Liver (tissue), 9 donors: Measurements from ENCODE around the gene MICAL3. TPM values are rescaled to one million over a fixed set of nuclear protein-coding genes. Genes with fewer than 3 reads are reported as not detected.

Experiments
- DNase-seq: peaks from one replicate; pipeline ENCODE4 v3.0.0-alpha.2; 2017; ENCODE audit warnings: low spot score
- H3K27ac ChIP-seq, 2 donors: one replicate each; pipeline ENCODE4 v1.7.0; 2013; ENCODE audit warnings: inconsistent platforms in 2 of 2, low read length in 2 of 2, control low read depth in 1 of 2, low read depth in 1 of 2, mild to moderate bottlenecking in 1 of 2
- H3K27me3 ChIP-seq, 4 donors: one replicate each; pipeline versions ENCODE4 v1.6.1 to v1.7.0; 2013; ENCODE audit warnings: low read length in 3 of 4, inconsistent platforms in 1 of 4, mild to moderate bottlenecking in 1 of 4, moderate library complexity in 1 of 4; ENCODE audit not compliant: control insufficient read depth in 4 of 4, insufficient read depth in 4 of 4
- H3K36me3 ChIP-seq, 4 donors: one replicate each; pipeline versions ENCODE4 v1.6.1 to v1.7.0; 2013; ENCODE audit warnings: low read length in 3 of 4, mild to moderate bottlenecking in 3 of 4, low read depth in 1 of 4, moderate library complexity in 1 of 4; ENCODE audit not compliant: control insufficient read depth in 4 of 4, insufficient read depth in 3 of 4
- H3K4me1 ChIP-seq, 4 donors: one replicate each; pipeline versions ENCODE4 v1.6.1 to v1.7.0; 2013; ENCODE audit warnings: low read length in 3 of 4, mild to moderate bottlenecking in 3 of 4, moderate library complexity in 1 of 4; ENCODE audit not compliant: control insufficient read depth in 4 of 4, insufficient read depth in 4 of 4
- H3K4me3 ChIP-seq, 3 donors: one replicate each; pipeline versions ENCODE4 v1.6.1 to v1.7.0; 2013; ENCODE audit warnings: low read length in 3 of 3, control low read depth in 1 of 3, low read depth in 1 of 3, mild to moderate bottlenecking in 1 of 3
- H3K9ac ChIP-seq, 2 donors: one replicate each; pipeline ENCODE4 v1.7.0; 2013; ENCODE audit warnings: low read length in 2 of 2, mild to moderate bottlenecking in 2 of 2, moderate library complexity in 2 of 2, control low read depth in 1 of 2, low read depth in 1 of 2
- H3K9me3 ChIP-seq, 4 donors: one replicate each; pipeline versions ENCODE4 v1.6.1 to v1.7.0; 2013; ENCODE audit warnings: low read length in 3 of 4; ENCODE audit not compliant: control insufficient read depth in 4 of 4
- EGR1 ChIP-seq, 2 donors: IDR thresholded peaks; 2 replicates each; pipeline ENCODE4 v1.6.1; 2016 to 2018; ENCODE audit warnings: antibody characterized with exemption in 2 of 2, low read depth in 2 of 2
- FOXA1 ChIP-seq: IDR thresholded peaks from 2 replicates; pipeline ENCODE4 v1.6.1; 2016; ENCODE audit warnings: antibody characterized with exemption
- GABPA ChIP-seq, 2 donors: IDR thresholded peaks in 1 of 2; conservative IDR thresholded peaks in 1 of 2; 2 replicates each; pipeline ENCODE4 v1.6.1; 2016; ENCODE audit warnings: antibody characterized with exemption in 2 of 2, mild to moderate bottlenecking in 1 of 2, moderate library complexity in 1 of 2
- HNF4A ChIP-seq, 2 donors: conservative IDR thresholded peaks; 2 replicates each; pipeline ENCODE4 v1.6.1; 2016; ENCODE audit warnings: antibody characterized with exemption in 2 of 2, mild to moderate bottlenecking in 2 of 2
- HNF4G ChIP-seq: IDR thresholded peaks from 2 replicates; pipeline ENCODE4 v1.6.1; 2016; ENCODE audit warnings: antibody characterized with exemption
- JUND ChIP-seq, 2 donors: IDR thresholded peaks; 2 replicates each; pipeline ENCODE4 v1.6.1; 2016; ENCODE audit warnings: antibody characterized with exemption in 2 of 2
- NR2F2 ChIP-seq: IDR thresholded peaks from 2 replicates; pipeline ENCODE4 v1.6.1; 2016; ENCODE audit warnings: antibody characterized with exemption
- RAD21 ChIP-seq, 2 donors: IDR thresholded peaks; 2 replicates each; pipeline ENCODE4 v1.6.1; 2016; ENCODE audit warnings: antibody characterized with exemption in 2 of 2, mild to moderate bottlenecking in 2 of 2
- RXRA ChIP-seq, 2 donors: IDR thresholded peaks; 2 replicates each; pipeline ENCODE4 v1.6.1; 2017 to 2018; ENCODE audit warnings: antibody characterized with exemption in 2 of 2, mild to moderate bottlenecking in 1 of 2
- SP1 ChIP-seq: IDR thresholded peaks from 2 replicates; pipeline ENCODE4 v1.6.1; 2018; ENCODE audit warnings: antibody characterized with exemption, mild to moderate bottlenecking
- TAF1 ChIP-seq: conservative IDR thresholded peaks from 2 replicates; pipeline ENCODE4 v1.6.1; 2016; ENCODE audit warnings: antibody characterized with exemption, mild to moderate bottlenecking
- YY1 ChIP-seq: IDR thresholded peaks from 2 replicates; pipeline ENCODE4 v1.6.1; 2016; ENCODE audit warnings: antibody characterized with exemption, mild to moderate bottlenecking
- WGBS: extraction: QIAGEN DNeasy Blood & Tissue Kit; methylation state at CpG from one replicate; pipeline ENCODE4 v1.1.7; 2013; 5-methylcytosine and 5-hydroxymethylcytosine counted together
- polyA plus RNA-seq, 2 donors: library from polyadenylated mRNA; stranded (reverse) in 1 of 2; unstranded in 1 of 2; fragments of 200-250 nt in 1 of 2; fragments of >200 nt in 1 of 2; fragmentation: Nextera tagmentation in 1 of 2; extraction: Ambion mirVana in 1 of 2; gene quantifications; one replicate each; pipeline versions ENCODE4 v1.2.1 to v1.2.3, GENCODE V29; 2013 to 2015
- total RNA-seq, 2 donors: library from RNA; depleted of rRNA; stranded (reverse); fragments of >200 nt; gene quantifications; one replicate each; pipeline ENCODE4 v1.2.3, GENCODE V29; 2014
- TF ChIP-seq, protein P1 (sequence below): IDR thresholded peaks from 2 replicates; pipeline ENCODE4 v1.6.1; 2016; ENCODE audit warnings: antibody characterized with exemption
- TF ChIP-seq, protein P2 (sequence below): IDR thresholded peaks from 2 replicates; pipeline ENCODE4 v1.6.1; 2016; ENCODE audit warnings: antibody characterized with exemption, mild to moderate bottlenecking
- TF ChIP-seq, protein P3 (sequence below): IDR thresholded peaks from 2 replicates; pipeline ENCODE4 v1.6.1; 2016; ENCODE audit warnings: antibody characterized with exemption
- TF ChIP-seq, protein P4 (sequence below): fragments of 150-350 bp; IDR thresholded peaks from 2 replicates; pipeline ENCODE4 v1.5.1; 2017; ENCODE audit warnings: improper control_type of control experiment, low read depth, low read length; ENCODE audit not compliant: missing input control
- TF ChIP-seq, protein P5 (sequence below): IDR thresholded peaks from 2 replicates; pipeline ENCODE4 v1.6.1; 2016; ENCODE audit warnings: antibody characterized with exemption
- donor health status: healthy.
- donor health status: healthy.
- donor health status: healthy.
- donor health status: healthy.
- donor health status: healthy.

MICAL3 gene
- total and polyA plus RNA-seq, 4 donors, result 6.4 to 38.4 (median 23.4) TPM

DNA sequence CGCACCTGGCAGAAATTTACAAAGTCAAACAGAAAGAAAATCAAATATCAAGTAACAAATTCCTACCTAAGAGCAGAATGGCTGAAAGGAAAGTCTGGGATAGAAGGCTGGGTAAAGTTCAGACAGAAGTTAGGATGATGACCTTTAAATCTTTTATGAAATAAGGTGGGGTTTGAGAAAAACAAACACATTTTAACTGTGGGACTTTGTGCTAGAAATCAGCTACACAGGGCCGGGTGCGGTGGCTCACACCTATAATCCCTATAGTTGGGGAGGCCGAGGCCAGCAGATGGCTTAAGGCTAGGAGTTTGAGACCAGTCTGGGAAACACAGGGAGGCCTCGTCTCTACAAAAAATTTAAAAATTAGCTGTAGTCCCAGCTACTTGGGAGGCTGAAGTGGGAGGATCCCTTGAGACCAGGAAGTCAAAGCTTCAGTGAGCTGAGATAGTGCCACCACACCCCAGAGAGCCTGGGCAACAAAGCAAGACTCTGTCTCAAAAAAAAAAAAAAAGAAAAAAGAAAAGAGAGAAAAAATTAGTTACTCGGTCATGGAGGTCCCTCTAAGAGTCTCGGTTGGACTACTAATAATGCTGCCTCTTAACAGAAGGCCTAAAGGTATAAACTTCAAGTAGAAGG lies 130.3 kb downstream of the MICAL3 start (continued):
- TF ChIP-seq EGR1 (IDR thresholded peaks at IDR 0.05; ENCODE audit: low read depth in 2 of 2), result no peak

DNA sequence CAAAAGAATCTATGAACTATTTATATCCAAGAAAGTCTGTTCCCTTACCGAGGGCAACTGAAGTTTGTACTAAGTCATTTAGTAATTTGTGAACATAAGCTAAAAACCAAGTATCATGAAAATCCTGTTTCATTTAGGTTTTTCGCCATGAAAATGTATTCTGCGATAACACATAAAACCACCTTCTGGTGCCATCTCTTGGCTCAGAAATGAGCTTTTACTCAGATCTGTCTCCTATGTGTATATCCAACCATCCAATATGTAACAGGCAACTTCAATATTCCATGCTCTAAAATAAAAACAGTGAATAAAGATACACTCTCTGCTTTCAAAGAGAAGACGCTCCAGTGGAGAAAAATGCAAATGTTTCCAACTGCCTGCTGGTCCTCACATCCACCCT lies 132.0 kb downstream of the MICAL3 start:
- peak overlapping the region in 1 of 2 donors; percentile 40 for H3K27ac ChIP-seq
- TF ChIP-seq, protein P1, sequence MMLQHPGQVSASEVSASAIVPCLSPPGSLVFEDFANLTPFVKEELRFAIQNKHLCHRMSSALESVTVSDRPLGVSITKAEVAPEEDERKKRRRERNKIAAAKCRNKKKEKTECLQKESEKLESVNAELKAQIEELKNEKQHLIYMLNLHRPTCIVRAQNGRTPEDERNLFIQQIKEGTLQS, result no peak
- TF ChIP-seq HNF4G (no peak), YY1 (no peak), TAF1 (no peak), GABPA (IDR thresholded peaks at IDR 0.05 in 1 of 2, conservative IDR thresholded peaks at IDR 0.05 in 1 of 2) (no peak), JUND (IDR thresholded peaks at IDR 0.05) (no peak), FOXA1 (no peak), SP1 (no peak)
- H3K4me1 ChIP-seq, result peaks cover 3 to 39% (median 30%) of the 10 kb centered on the region in 4 donors
- no peaks in the 10 kb centered on the region for H3K27me3 ChIP-seq
- H3K9ac ChIP-seq, result no peak overlapping the region
- no peak for DNase-seq
- H3K9me3 ChIP-seq, result no peaks in the 10 kb centered on the region
- no peak overlapping the region for H3K4me3 ChIP-seq
- H3K36me3 ChIP-seq, result peaks cover 2 to 14% (median 11%) of the 10 kb centered on the region in 4 donors
- WGBS, result 88% methylated on average over 4 of the region's 4 CpGs

DNA sequence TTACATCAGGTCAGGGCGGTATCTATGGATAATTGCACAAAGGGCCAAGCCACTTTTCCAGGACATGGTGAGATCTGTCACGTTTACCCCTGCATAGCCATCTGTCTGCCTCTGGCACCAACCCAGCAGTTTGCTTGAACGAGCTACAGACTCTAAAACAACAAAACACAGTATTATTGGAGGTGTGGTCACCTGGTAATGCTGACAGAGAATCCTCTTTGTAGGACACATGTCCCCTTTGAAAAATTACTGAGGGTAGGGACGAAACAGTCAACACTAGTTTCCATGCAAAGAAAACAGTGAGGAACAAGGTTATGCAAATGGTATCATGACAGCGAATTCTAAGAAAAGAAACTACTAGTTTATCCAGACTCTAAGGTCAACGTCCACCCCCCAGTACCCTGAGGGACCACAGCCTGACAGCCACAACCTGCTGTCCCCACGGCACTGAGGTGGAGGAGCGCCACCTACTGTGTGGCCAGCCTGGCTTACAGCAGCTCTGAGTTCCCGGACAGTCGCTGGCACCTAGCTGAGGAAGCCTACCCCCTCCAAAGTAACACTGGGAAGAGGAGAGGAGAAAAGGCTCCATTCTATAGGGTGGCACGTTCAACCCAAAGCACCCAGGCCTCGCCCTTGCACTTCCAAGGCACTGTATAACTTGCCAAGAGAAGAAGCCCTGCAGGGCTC lies 132.7 kb downstream of the MICAL3 start:
- Histone ChIP-seq H3K27ac (peak overlapping the region; percentile 40 to 42), H3K4me1 (peaks cover 3 to 38% (median 30%) of the 10 kb centered on the region in 4 donors), H3K27me3 (no peaks in the 10 kb centered on the region), H3K9ac (peak overlapping the region in 1 of 2 donors; percentile 26), H3K36me3 (peaks cover 2 to 18% (median 13%) of the 10 kb centered on the region in 4 donors), H3K4me3 (no peak overlapping the region), H3K9me3 (no peaks in the 10 kb centered on the region)
- 36% methylated on average over 12 of the region's 12 CpGs for WGBS
- TF ChIP-seq, protein P2, sequence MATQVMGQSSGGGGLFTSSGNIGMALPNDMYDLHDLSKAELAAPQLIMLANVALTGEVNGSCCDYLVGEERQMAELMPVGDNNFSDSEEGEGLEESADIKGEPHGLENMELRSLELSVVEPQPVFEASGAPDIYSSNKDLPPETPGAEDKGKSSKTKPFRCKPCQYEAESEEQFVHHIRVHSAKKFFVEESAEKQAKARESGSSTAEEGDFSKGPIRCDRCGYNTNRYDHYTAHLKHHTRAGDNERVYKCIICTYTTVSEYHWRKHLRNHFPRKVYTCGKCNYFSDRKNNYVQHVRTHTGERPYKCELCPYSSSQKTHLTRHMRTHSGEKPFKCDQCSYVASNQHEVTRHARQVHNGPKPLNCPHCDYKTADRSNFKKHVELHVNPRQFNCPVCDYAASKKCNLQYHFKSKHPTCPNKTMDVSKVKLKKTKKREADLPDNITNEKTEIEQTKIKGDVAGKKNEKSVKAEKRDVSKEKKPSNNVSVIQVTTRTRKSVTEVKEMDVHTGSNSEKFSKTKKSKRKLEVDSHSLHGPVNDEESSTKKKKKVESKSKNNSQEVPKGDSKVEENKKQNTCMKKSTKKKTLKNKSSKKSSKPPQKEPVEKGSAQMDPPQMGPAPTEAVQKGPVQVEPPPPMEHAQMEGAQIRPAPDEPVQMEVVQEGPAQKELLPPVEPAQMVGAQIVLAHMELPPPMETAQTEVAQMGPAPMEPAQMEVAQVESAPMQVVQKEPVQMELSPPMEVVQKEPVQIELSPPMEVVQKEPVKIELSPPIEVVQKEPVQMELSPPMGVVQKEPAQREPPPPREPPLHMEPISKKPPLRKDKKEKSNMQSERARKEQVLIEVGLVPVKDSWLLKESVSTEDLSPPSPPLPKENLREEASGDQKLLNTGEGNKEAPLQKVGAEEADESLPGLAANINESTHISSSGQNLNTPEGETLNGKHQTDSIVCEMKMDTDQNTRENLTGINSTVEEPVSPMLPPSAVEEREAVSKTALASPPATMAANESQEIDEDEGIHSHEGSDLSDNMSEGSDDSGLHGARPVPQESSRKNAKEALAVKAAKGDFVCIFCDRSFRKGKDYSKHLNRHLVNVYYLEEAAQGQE, result no peak
- TF ChIP-seq, protein P3, sequence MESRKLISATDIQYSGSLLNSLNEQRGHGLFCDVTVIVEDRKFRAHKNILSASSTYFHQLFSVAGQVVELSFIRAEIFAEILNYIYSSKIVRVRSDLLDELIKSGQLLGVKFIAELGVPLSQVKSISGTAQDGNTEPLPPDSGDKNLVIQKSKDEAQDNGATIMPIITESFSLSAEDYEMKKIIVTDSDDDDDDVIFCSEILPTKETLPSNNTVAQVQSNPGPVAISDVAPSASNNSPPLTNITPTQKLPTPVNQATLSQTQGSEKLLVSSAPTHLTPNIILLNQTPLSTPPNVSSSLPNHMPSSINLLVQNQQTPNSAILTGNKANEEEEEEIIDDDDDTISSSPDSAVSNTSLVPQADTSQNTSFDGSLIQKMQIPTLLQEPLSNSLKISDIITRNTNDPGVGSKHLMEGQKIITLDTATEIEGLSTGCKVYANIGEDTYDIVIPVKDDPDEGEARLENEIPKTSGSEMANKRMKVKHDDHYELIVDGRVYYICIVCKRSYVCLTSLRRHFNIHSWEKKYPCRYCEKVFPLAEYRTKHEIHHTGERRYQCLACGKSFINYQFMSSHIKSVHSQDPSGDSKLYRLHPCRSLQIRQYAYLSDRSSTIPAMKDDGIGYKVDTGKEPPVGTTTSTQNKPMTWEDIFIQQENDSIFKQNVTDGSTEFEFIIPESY, result no peak
- TF ChIP-seq, protein P4, sequence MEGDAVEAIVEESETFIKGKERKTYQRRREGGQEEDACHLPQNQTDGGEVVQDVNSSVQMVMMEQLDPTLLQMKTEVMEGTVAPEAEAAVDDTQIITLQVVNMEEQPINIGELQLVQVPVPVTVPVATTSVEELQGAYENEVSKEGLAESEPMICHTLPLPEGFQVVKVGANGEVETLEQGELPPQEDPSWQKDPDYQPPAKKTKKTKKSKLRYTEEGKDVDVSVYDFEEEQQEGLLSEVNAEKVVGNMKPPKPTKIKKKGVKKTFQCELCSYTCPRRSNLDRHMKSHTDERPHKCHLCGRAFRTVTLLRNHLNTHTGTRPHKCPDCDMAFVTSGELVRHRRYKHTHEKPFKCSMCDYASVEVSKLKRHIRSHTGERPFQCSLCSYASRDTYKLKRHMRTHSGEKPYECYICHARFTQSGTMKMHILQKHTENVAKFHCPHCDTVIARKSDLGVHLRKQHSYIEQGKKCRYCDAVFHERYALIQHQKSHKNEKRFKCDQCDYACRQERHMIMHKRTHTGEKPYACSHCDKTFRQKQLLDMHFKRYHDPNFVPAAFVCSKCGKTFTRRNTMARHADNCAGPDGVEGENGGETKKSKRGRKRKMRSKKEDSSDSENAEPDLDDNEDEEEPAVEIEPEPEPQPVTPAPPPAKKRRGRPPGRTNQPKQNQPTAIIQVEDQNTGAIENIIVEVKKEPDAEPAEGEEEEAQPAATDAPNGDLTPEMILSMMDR, result peak; percentile 60
- TF ChIP-seq NR2F2 (no peak), EGR1 (IDR thresholded peaks at IDR 0.05; ENCODE audit: low read depth in 2 of 2) (no peak), RAD21 (IDR thresholded peaks at IDR 0.05) (peak; percentile 90 to 92), RXRA (IDR thresholded peaks at IDR 0.05) (peak; percentile 19 to 33), TAF1 (no peak), HNF4G (no peak), YY1 (no peak), FOXA1 (no peak), HNF4A (conservative IDR thresholded peaks at IDR 0.05) (peak; percentile 26 to 30), JUND (IDR thresholded peaks at IDR 0.05) (no peak)
- TF ChIP-seq, protein P5, sequence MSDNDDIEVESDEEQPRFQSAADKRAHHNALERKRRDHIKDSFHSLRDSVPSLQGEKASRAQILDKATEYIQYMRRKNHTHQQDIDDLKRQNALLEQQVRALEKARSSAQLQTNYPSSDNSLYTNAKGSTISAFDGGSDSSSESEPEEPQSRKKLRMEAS, result no peak
- DNase-seq, result peak; percentile 59
